ENCODE results near the gene ITPRIPL1. TPM values are rescaled to one million over a fixed set of nuclear protein-coding genes. Genes with fewer than 3 reads are reported as not detected.

Gene ITPRIPL1
- polyA plus RNA-seq, 1 donor (not counting 4 experiments of a cell fraction or from before 2014, with no cell fraction given) = 0.58 TPM

DNA sequence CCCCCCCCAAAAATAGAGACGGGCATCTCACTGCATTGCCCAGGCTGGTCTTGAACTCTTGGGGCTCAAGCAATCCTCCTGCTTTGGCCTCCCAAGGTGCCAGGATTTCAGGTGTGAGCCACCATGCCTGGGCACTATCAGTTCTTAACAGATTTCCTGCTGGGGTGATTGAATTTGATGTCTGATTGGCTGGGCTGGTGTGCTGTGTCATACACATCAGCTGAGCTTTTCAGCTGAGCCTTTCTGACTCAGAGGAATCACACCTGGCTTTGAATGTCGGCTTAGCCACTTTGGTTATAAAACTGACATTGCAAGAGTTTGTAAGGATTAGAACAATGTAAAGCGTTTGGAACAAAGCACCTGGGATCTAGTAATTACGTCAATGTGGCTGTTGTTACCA lies 29.4 kb downstream of the ITPRIPL1 start:
- Histone ChIP-seq H3K4me2 (ENCODE audit: control insufficient read depth, extremely low read depth, insufficient read depth, low read depth, low read length) (no peak overlapping the region), H4K20me1 (ENCODE audit: control insufficient read depth, extremely low read depth, insufficient read depth, low read length) (no peaks in the 10 kb centered on the region), H3K9me3 (ENCODE audit: control insufficient read depth, low read depth, low read length) (no peaks in the 10 kb centered on the region), H3K9ac (ENCODE audit: control insufficient read depth, extremely low read depth, insufficient read depth, low read length) (no peak overlapping the region), H3K4me1 (ENCODE audit: control insufficient read depth, extremely low read depth, insufficient read depth, low read length) (no peaks in the 10 kb centered on the region), H2AFZ (ENCODE audit: control insufficient read depth, low read length) (no peak overlapping the region), H3K27me3 (ENCODE audit: control insufficient read depth, extremely low read depth, insufficient read depth, low read length) (no peaks in the 10 kb centered on the region), H3K4me3 (ENCODE audit: control insufficient read depth in 2 of 3, extremely low read depth in 1 of 3, insufficient read depth in 2 of 3, low read depth in 1 of 3, low read length in 3 of 3) (no peak overlapping the region), H3K27ac (ENCODE audit: control insufficient read depth, insufficient read depth, low read length) (no peak overlapping the region), H3K79me2 (ENCODE audit: control insufficient read depth, insufficient read depth, low read length) (no peaks in the 10 kb centered on the region), H3K9me1 (ENCODE audit: control insufficient read depth, extremely low read depth, insufficient read depth, low read length) (no peaks in the 10 kb centered on the region), H3K36me3 (ENCODE audit: control insufficient read depth in 2 of 2, extremely low read depth in 1 of 2, insufficient read depth in 2 of 2, low read length in 2 of 2) (peaks cover 0 to 39% of the 10 kb centered on the region in 2 experiments)
- no peak for FAIRE-seq
- dilution Hi-C loops (cut with MboI; ENCODE audit: extremely low pct_ligation_motif_present, low sequenced_read_pairs) = no loop called here
- no peak for DNase-seq (ENCODE audit: low read depth, low spot score)
- no peak for TF ChIP-seq EZH2 (IDR thresholded peaks at IDR 0.05; ENCODE audit: low read length)
- TF ChIP-seq, protein P1, sequence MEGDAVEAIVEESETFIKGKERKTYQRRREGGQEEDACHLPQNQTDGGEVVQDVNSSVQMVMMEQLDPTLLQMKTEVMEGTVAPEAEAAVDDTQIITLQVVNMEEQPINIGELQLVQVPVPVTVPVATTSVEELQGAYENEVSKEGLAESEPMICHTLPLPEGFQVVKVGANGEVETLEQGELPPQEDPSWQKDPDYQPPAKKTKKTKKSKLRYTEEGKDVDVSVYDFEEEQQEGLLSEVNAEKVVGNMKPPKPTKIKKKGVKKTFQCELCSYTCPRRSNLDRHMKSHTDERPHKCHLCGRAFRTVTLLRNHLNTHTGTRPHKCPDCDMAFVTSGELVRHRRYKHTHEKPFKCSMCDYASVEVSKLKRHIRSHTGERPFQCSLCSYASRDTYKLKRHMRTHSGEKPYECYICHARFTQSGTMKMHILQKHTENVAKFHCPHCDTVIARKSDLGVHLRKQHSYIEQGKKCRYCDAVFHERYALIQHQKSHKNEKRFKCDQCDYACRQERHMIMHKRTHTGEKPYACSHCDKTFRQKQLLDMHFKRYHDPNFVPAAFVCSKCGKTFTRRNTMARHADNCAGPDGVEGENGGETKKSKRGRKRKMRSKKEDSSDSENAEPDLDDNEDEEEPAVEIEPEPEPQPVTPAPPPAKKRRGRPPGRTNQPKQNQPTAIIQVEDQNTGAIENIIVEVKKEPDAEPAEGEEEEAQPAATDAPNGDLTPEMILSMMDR (optimal IDR thresholded peaks at IDR 0.05 in 1 of 3, IDR thresholded peaks at IDR 0.05 in 1 of 3, conservative IDR thresholded peaks at IDR 0.05 in 1 of 3; ENCODE audit: extremely low read depth in 1 of 3, insufficient read depth in 2 of 3, low read length in 3 of 3) = no peak

DNA sequence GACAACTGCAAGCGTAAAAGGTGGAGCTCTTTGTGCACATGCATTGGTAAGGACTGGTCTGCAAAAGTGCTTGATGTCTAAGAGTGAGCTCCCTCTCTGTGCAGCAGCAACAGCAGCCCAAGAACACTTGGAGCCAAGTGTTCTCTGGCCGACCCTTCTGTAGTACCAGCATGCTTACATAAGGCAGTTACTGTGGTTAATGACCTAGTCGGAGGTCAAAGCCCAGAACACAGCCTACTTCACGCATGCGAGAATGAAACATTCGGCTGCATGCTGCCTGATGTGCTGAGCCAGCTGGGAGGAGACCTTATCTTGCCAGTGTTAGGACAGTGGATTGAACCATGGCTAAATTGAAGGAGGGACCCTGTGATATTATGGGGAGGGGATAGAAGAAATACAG lies 31.8 kb downstream of the ITPRIPL1 start:
- dilution Hi-C loops (cut with MboI; ENCODE audit: extremely low pct_ligation_motif_present, low sequenced_read_pairs) = no loop called here
- Histone ChIP-seq H3K9me3 (ENCODE audit: control insufficient read depth, low read depth, low read length) (no peaks in the 10 kb centered on the region), H2AFZ (ENCODE audit: control insufficient read depth, low read length) (no peak overlapping the region), H3K4me1 (ENCODE audit: control insufficient read depth, extremely low read depth, insufficient read depth, low read length) (no peaks in the 10 kb centered on the region), H3K27ac (ENCODE audit: control insufficient read depth, insufficient read depth, low read length) (no peak overlapping the region), H3K9ac (ENCODE audit: control insufficient read depth, extremely low read depth, insufficient read depth, low read length) (no peak overlapping the region), H3K27me3 (ENCODE audit: control insufficient read depth, extremely low read depth, insufficient read depth, low read length) (no peaks in the 10 kb centered on the region), H3K79me2 (ENCODE audit: control insufficient read depth, insufficient read depth, low read length) (no peaks in the 10 kb centered on the region), H4K20me1 (ENCODE audit: control insufficient read depth, extremely low read depth, insufficient read depth, low read length) (no peaks in the 10 kb centered on the region), H3K36me3 (ENCODE audit: control insufficient read depth in 2 of 2, extremely low read depth in 1 of 2, insufficient read depth in 2 of 2, low read length in 2 of 2) (peaks cover 0 to 35% of the 10 kb centered on the region in 2 experiments), H3K4me2 (ENCODE audit: control insufficient read depth, extremely low read depth, insufficient read depth, low read depth, low read length) (no peak overlapping the region), H3K4me3 (ENCODE audit: control insufficient read depth in 2 of 3, extremely low read depth in 1 of 3, insufficient read depth in 2 of 3, low read depth in 1 of 3, low read length in 3 of 3) (no peak overlapping the region), H3K9me1 (ENCODE audit: control insufficient read depth, extremely low read depth, insufficient read depth, low read length) (no peaks in the 10 kb centered on the region)
- no peak for FAIRE-seq
- TF ChIP-seq EZH2 (IDR thresholded peaks at IDR 0.05; ENCODE audit: low read length) = no peak
- TF ChIP-seq, protein P1 (optimal IDR thresholded peaks at IDR 0.05 in 1 of 3, IDR thresholded peaks at IDR 0.05 in 1 of 3, conservative IDR thresholded peaks at IDR 0.05 in 1 of 3; ENCODE audit: extremely low read depth in 1 of 3, insufficient read depth in 2 of 3, low read length in 3 of 3) = no peak
- DNase-seq (ENCODE audit: low read depth, low spot score) = no peak
